GM19328 (cell line): Measurements from ENCODE around the gene LEP.

Experiments
- ATAC-seq: cut with Tn5 transposase; IDR thresholded peaks from one replicate; pipeline ENCODE4 v1.9.1; 2021; ENCODE audit warnings: mild to moderate bottlenecking, moderate library complexity; ENCODE audit not compliant: unreplicated experiment

The LEP gene

GRCh38 chr7:128240696-128241386 lies at the start of gene LEP:
TSS of gene LEP (plus strand) at chr7:128241278. CDS start at chr7:128252019, 10,741 bp downstream.
- no peak for ATAC-seq

- ATAC-seq: no peak
Measured at GRCh38 chr7:128192497-128193142, 48.5 kb upstream of the LEP start.

- no peak for ATAC-seq
Measured at GRCh38 chr7:128194533-128195282, 46.4 kb upstream of the LEP start.

GRCh38 chr7:128197589-128197988 lies 43.5 kb upstream of the LEP start:
- ATAC-seq: no peak

GRCh38 chr7:128197989-128198580 lies 43.0 kb upstream of the LEP start:
- ATAC-seq: no peak

GRCh38 chr7:128200376-128200775 lies 40.7 kb upstream of the LEP start:
- no peak for ATAC-seq

- ATAC-seq: no peak
Measured at GRCh38 chr7:128201067-128201689, 39.9 kb upstream of the LEP start.

GRCh38 chr7:128201690-128202085 lies 39.4 kb upstream of the LEP start:
- ATAC-seq: no peak

- no peak for ATAC-seq
Measured at GRCh38 chr7:128202287-128202957, 38.7 kb upstream of the LEP start.

GRCh38 chr7:128203047-128203491 lies 38.0 kb upstream of the LEP start:
- ATAC-seq: no peak

GRCh38 chr7:128203710-128204214 lies 37.3 kb upstream of the LEP start:
- no peak for ATAC-seq

- no peak for ATAC-seq
Measured at GRCh38 chr7:128204455-128204854, 36.6 kb upstream of the LEP start.

GRCh38 chr7:128205068-128205467 lies 36.0 kb upstream of the LEP start:
- ATAC-seq: no peak

GRCh38 chr7:128206017-128206746 lies 34.9 kb upstream of the LEP start:
- no peak for ATAC-seq

- no peak for ATAC-seq
Measured at GRCh38 chr7:128206747-128207500, 34.2 kb upstream of the LEP start.

GRCh38 chr7:128207609-128208008 lies 33.5 kb upstream of the LEP start:
- ATAC-seq: no peak

GRCh38 chr7:128209229-128210035 lies 31.6 kb upstream of the LEP start:
- ATAC-seq: no peak

- ATAC-seq: no peak
Measured at GRCh38 chr7:128210036-128210347, 31.1 kb upstream of the LEP start.
